Loucy (cell line): ENCODE results near the gene PCDHGB5.
A peak's percentile ranks its signal among the peaks of the same experiment; 100 is the strongest.

Experiments
- H2AFZ ChIP-seq: fragments of 200-600 bp; sonication (generic); 2 replicates; pipeline ENCODE4 v1.6.0; 2016; ENCODE audit warnings: antibody characterized with exemption, mild to moderate bottlenecking, low read length, moderate library complexity
- H3F3A ChIP-seq: fragments of 200-600 bp; 2 replicates; pipeline ENCODE4 v1.6.0; 2016; ENCODE audit warnings: antibody characterized with exemption, low read depth, mild to moderate bottlenecking
- H3K27me3 ChIP-seq: fragments of 200-600 bp; sonication (generic); 2 replicates; pipeline ENCODE4 v1.6.1; 2014; ENCODE audit warnings: low read length, mild to moderate bottlenecking; ENCODE audit not compliant: insufficient read depth, poor library complexity, severe bottlenecking
- H3K36me3 ChIP-seq: fragments of 200-600 bp; sonication (generic); 2 replicates; pipeline ENCODE4 v1.6.1; 2016; ENCODE audit warnings: low read length; ENCODE audit not compliant: insufficient read depth
- H3K4me1 ChIP-seq: fragments of 200-600 bp; sonication (generic); 2 replicates; pipeline ENCODE4 v1.5.1; 2014; ENCODE audit warnings: low read length, mild to moderate bottlenecking; ENCODE audit not compliant: insufficient read depth, poor library complexity, severe bottlenecking
- H3K4me2 ChIP-seq: fragments of 200-600 bp; sonication (generic); 2 replicates; pipeline ENCODE4 v1.6.0; 2014; ENCODE audit warnings: antibody characterized with exemption, low read length, low read depth, mild to moderate bottlenecking; ENCODE audit not compliant: poor library complexity, severe bottlenecking
- H3K4me3 ChIP-seq: fragments of 200-600 bp; sonication (generic); 2 replicates; pipeline ENCODE4 v1.5.1; 2014; ENCODE audit warnings: low read length, mild to moderate bottlenecking, mixed read lengths; ENCODE audit not compliant: poor library complexity, severe bottlenecking
- H3K79me2 ChIP-seq: fragments of 200-600 bp; sonication (generic); 2 replicates; pipeline ENCODE4 v1.6.1; 2014; ENCODE audit warnings: low read length; ENCODE audit not compliant: insufficient read depth
- H3K9ac ChIP-seq: fragments of 200-600 bp; sonication (generic); 2 replicates; pipeline ENCODE4 v1.6.0; 2014; ENCODE audit warnings: mild to moderate bottlenecking, low read depth, low read length, moderate library complexity; ENCODE audit not compliant: poor library complexity, severe bottlenecking
- H3K9me2 ChIP-seq: fragments of 200-600 bp; sonication (generic); replicated peaks from 2 replicates; pipeline ENCODE4 v1.6.1; 2016; ENCODE audit warnings: low read depth, low read length, mixed read lengths
- H3K9me3 ChIP-seq: fragments of 200-600 bp; sonication (generic); 2 replicates; pipeline ENCODE4 v1.6.1; 2014; ENCODE audit warnings: mild to moderate bottlenecking, antibody characterized with exemption, low read length, low read depth; ENCODE audit not compliant: insufficient read depth
- H4K20me1 ChIP-seq: fragments of 200-600 bp; sonication (generic); 2 replicates; pipeline ENCODE4 v1.6.0; 2014; ENCODE audit warnings: antibody characterized with exemption, low read length, mild to moderate bottlenecking; ENCODE audit not compliant: insufficient read depth, poor library complexity, severe bottlenecking
- CTCF ChIP-seq: fragments of 200-600 bp; sonication (generic); conservative IDR thresholded peaks from 2 replicates; pipeline ENCODE4 v1.5.1; 2014; ENCODE audit warnings: mild to moderate bottlenecking, antibody characterized with exemption, low read length
- EZH2phosphoT487 ChIP-seq: fragments of 200-600 bp; IDR thresholded peaks from 2 replicates; pipeline ENCODE4 v1.6.1; 2018; ENCODE audit warnings: antibody characterized with exemption, mild to moderate bottlenecking, moderate library complexity, borderline replicate concordance

The PCDHGB5 gene

GRCh38 chr5:141409598-141410306, 12.0 kb downstream of the PCDHGB5 start:
- Histone ChIP-seq H3K27me3 (no peaks in the 10 kb centered on the region), H3K4me2 (no peak overlapping the region), H3K9ac (no peak overlapping the region), H3K9me2 (no peaks in the 10 kb centered on the region), H3K4me3 (no peak overlapping the region), H3K9me3 (no peaks in the 10 kb centered on the region), H3K4me1 (no peaks in the 10 kb centered on the region), H2AFZ (no peak overlapping the region), H3K79me2 (no peaks in the 10 kb centered on the region), H3K36me3 (no peaks in the 10 kb centered on the region), H4K20me1 (no peaks in the 10 kb centered on the region), H3F3A (no peaks in the 10 kb centered on the region)
- TF ChIP-seq CTCF (no peak), EZH2phosphoT487 (no peak)

DNA sequence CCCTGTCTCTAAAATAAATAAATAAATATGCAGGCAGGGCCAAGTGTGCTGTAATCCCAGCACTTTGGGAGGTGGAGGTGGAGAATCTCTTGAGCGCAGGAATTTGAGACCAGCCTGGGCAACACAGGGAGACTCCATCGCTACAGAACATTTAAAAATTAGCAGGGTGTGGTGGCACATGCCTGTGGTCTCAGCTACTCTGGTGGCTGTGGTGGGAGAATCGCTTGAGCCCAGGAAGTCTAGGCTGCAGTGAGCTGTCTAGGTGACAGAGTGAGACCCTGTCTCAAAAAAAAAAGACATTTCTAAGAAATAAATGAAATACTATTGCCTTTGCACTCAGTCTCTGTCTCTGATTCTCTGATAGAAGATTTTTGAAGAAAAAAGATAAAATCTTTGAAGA, 13.8 kb downstream of the PCDHGB5 start:
- no peak overlapping the region for H2AFZ ChIP-seq
- no peaks in the 10 kb centered on the region for H3K36me3 ChIP-seq
- no peak overlapping the region for H3K9ac ChIP-seq
- H3F3A ChIP-seq = no peaks in the 10 kb centered on the region
- no peaks in the 10 kb centered on the region for H3K27me3 ChIP-seq
- H4K20me1 ChIP-seq = no peaks in the 10 kb centered on the region
- no peak overlapping the region for H3K4me3 ChIP-seq
- TF ChIP-seq CTCF (no peak), EZH2phosphoT487 (no peak)
- H3K4me2 ChIP-seq = no peak overlapping the region
- H3K9me3 ChIP-seq = no peaks in the 10 kb centered on the region
- no peaks in the 10 kb centered on the region for H3K9me2 ChIP-seq
- H3K4me1 ChIP-seq = no peaks in the 10 kb centered on the region
- no peaks in the 10 kb centered on the region for H3K79me2 ChIP-seq

- TF ChIP-seq EZH2phosphoT487 (no peak), CTCF (peak; percentile 72)
- H3K36me3 ChIP-seq = no peaks in the 10 kb centered on the region
- no peaks in the 10 kb centered on the region for H3F3A ChIP-seq
- H3K4me3 ChIP-seq = no peak within 1 kb of the TSS
- no peaks in the 10 kb centered on the region for H3K27me3 ChIP-seq
- H4K20me1 ChIP-seq = no peaks in the 10 kb centered on the region
- no peaks in the 10 kb centered on the region for H3K9me3 ChIP-seq
- peak within 1 kb of the TSS; percentile 34; the same call in 1 of the 2 replicates for H2AFZ ChIP-seq
- H3K9me2 ChIP-seq = no peaks in the 10 kb centered on the region
- H3K79me2 ChIP-seq = no peaks in the 10 kb centered on the region
- H3K4me2 ChIP-seq = peak within 1 kb of the TSS; percentile 35
- H3K4me1 ChIP-seq = no peaks in the 10 kb centered on the region
- H3K9ac ChIP-seq = no peak within 1 kb of the TSS
These were observed 15.2 kb downstream of the PCDHGB5 start, which contains the start of gene PCDHGA10 for GRCh38 chr5:141412854-141413539. PCDHGA10 (plus strand) TSS chr5:141412987; CDS start chr5:141413176, 189 bp downstream.
